Measurements from ENCODE around the gene LRRK2.
"Not testable (repeated sequence)": the region's sequence is repeated elsewhere in the genome, so short reads cannot be mapped to it uniquely, and the experiment has no call there.

LRRK2 gene

GRCh38 chr12:40224439-40225291, at the start of gene LRRK2:
LRRK2 (plus strand) TSS chr12:40224997; CDS start chr12:40225132, 135 bp downstream.
- DNase-seq = no peak

- no peak for DNase-seq
These were observed 49.8 kb upstream of the LRRK2 start for GRCh38 chr12:40175045-40175444.

- DNase-seq = no peak
These were observed 49.3 kb upstream of the LRRK2 start for GRCh38 chr12:40175489-40175888.

DNA sequence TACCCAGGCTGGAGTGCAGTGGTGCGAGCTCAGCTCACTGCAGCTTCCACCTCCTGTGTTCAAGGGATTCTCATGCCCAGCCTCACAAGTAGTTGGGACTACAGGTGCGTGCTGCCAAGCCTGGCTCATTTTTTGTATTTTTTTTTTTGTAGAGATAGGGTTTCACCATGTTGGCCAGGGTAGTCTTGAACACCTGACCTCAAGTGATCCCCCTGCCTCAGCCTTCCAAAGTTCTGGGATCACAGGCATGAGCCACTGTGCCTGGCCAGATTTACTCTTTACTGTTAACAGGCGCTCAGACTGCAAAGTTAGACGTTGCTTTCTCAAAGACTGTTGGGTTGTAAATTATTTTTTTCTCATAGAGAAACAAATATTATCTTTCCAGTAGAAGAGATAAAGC, 46.1 kb upstream of the LRRK2 start:
- DNase-seq = no peak

- no peak for DNase-seq
These were observed 43.3 kb upstream of the LRRK2 start for GRCh38 chr12:40181490-40181889.

DNA sequence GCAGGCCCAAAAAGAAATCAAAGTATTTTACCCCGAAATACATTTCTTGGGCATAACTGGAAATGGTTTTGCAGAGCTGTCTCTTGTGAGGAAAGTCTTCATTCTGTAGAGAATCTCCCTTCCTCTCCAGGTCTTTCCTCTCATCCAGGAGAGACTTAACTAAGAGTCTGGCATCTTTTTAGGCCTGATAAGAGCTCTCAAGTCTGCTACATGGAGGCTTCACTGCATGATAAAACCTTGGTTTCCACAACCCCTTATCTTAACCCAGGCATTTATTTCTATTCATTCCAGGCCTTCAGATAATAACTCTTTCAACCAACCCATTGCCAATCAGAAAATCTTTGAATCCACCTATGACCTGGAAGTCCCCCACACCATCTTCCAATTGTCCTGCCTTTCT, 41.1 kb upstream of the LRRK2 start:
- DNase-seq = peak; percentile 19

GRCh38 chr12:40184493-40185302, 40.1 kb upstream of the LRRK2 start:
- no peak for DNase-seq

- no peak for DNase-seq
These were observed 39.5 kb upstream of the LRRK2 start for GRCh38 chr12:40185303-40185693.

DNA sequence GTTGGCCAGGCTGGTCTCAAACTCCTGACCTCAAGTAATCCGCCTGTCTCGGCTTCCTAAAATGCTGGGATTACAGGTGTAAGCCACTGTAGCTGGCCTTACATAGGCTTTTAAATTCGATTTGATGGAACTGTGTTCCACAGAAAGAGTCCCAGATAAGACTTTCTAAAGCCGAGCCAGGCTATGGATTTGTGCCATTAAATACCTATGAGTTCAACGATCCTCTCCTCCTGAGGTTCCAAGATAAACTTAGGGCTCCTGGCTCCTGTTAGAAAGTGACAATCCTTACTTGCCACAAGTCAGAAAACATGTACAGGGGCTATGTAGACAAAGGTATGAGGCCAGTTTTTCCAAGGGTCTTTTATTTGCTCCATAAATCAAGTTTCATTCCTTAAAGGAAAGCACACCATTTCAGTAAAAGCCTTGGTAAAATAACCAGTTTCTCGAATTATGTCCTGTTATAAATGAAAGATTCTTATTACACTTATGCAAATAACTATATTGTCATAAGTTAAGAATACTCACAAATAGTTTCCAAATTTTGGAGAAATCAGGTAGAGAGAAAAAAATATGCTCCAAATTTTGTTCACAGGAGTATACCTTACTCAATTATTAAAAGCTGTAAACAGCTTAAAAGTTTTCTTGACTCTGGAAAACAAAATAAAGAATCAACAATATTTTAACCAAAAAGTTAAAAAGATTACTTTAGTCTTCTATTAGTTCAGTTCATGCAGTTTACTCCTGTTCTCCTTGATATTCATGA, 36.1 kb upstream of the LRRK2 start:
- DNase-seq = no peak

GRCh38 chr12:40192704-40193255, 32.0 kb upstream of the LRRK2 start:
- peak; percentile 45 for DNase-seq

- DNase-seq = no peak
These were observed 30.0 kb upstream of the LRRK2 start for GRCh38 chr12:40194846-40195245.

DNA sequence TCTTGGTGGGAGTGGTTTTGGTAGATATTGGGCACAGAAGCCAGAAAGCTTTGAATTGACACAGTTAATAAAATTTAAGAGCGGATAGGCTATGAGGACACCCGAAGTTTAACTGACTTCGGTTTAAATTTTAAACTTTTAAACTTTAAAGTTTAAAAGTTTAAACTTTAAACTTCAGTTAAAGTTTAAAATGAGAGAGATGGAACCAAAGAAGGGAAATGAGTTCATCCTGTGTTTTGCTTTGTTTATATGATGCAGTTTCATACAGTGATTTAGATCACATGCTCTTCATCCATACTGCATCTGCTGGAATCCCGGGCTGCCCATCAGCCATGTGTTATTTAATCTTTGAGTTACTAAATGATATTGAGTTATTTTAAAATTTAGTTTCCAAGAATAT, 27.2 kb upstream of the LRRK2 start:
- DNase-seq = no peak

DNA sequence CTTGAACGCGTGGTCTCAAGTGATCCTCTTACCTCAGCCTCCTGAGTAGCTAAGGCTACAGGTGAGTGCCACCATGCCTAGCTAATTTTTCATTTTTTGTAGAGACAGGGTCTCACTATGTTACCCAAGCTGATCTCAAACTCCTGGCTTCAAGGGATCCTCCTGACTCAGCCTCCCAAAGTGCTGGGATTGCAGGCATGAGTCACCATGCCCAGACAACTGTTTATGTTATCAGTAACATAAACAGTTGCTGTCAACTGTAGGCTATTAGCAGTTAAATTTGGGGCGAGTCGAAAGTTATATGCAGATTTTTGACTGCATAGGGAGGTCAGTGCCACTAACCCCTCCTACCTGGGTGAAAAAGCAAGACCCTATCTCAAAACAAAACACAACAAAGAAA, 26.2 kb upstream of the LRRK2 start:
- no peak for DNase-seq

GRCh38 chr12:40202095-40203059, 22.4 kb upstream of the LRRK2 start:
- peak; percentile 14 for DNase-seq

GRCh38 chr12:40203060-40203430, 21.8 kb upstream of the LRRK2 start:
- DNase-seq = no peak

DNA sequence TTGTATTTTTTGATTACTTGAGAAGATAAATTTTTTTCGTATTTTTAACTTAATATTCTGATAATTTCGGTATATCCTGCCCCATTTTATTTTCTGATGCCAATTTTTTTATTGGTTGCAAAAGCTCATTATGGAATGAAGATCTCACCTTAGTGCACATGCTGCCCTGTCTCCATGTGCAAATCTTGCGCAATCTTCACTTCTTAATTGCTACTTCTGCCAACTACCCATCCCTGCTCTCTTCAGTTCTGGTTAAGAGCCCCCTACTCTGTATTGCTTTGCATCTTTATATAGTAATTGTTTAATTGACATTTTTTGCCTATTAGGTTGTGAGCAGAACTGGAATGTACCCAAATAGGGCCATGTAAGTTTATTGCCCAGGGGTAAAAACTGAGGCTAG, 20.5 kb upstream of the LRRK2 start:
- DNase-seq = no peak

- DNase-seq = no peak
These were observed 17.2 kb upstream of the LRRK2 start for GRCh38 chr12:40207551-40207950.

- DNase-seq = peak; percentile 13
These were observed 15.9 kb upstream of the LRRK2 start for GRCh38 chr12:40208707-40209446.

- no peak for DNase-seq
These were observed 14.9 kb upstream of the LRRK2 start for GRCh38 chr12:40209886-40210285.

DNA sequence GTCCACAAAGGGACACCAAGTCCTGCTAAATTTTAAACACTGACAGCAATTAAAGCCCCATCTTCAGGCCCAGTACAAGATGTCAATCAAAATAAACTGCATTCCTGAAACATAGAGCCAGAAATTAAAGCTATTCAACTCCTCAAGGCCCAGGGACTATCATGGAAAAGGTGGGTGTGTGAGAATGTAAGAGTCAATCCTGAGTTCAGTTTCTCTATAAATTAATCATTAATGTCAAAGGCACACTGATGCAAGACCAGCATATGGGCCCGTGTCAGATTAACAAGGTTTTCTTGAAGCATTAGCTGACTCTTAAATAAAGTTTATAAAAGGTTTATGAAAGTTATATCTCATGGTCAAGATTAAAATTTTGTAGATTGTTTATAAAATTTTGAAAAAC, 13.6 kb upstream of the LRRK2 start:
- not testable (repeated sequence) for DNase-seq

GRCh38 chr12:40212566-40212965, 12.2 kb upstream of the LRRK2 start:
- DNase-seq = peak; percentile 29

All from OCI-M1 (cell line).